Measurements from ENCODE around the gene SEMA3G.
A peak's percentile ranks its signal among the peaks of the same experiment; 100 is the strongest.

SEMA3G gene

GRCh38 chr3:52423173-52423572 lies 21.7 kb downstream of the SEMA3G start:
- DNase-seq = no peak

GRCh38 chr3:52422669-52423068 lies 22.2 kb downstream of the SEMA3G start:
- DNase-seq = no peak

GRCh38 chr3:52420388-52420787 lies 24.5 kb downstream of the SEMA3G start:
- no peak for DNase-seq

- DNase-seq = no peak
These were observed 29.1 kb downstream of the SEMA3G start for GRCh38 chr3:52415800-52416199.

- DNase-seq = no peak
These were observed 36.4 kb downstream of the SEMA3G start for GRCh38 chr3:52408466-52408865.

- no peak for DNase-seq
These were observed 37.1 kb downstream of the SEMA3G start for GRCh38 chr3:52407779-52408178.

GRCh38 chr3:52406791-52407510 lies 38.0 kb downstream of the SEMA3G start:
- DNase-seq = no peak

GRCh38 chr3:52406231-52406661 lies 38.7 kb downstream of the SEMA3G start:
- DNase-seq = no peak

- no peak for DNase-seq
These were observed 39.2 kb downstream of the SEMA3G start for GRCh38 chr3:52405601-52406110.

GRCh38 chr3:52405066-52405465 lies 39.8 kb downstream of the SEMA3G start:
- no peak for DNase-seq

- no peak for DNase-seq
These were observed 40.5 kb downstream of the SEMA3G start for GRCh38 chr3:52404391-52404790.

- DNase-seq = peak in 6 of 56 donors; percentile 5 to 28 (median 17)
These were observed 40.9 kb downstream of the SEMA3G start for GRCh38 chr3:52403955-52404354.

GRCh38 chr3:52403271-52403841 lies 41.5 kb downstream of the SEMA3G start:
- no peak for DNase-seq

GRCh38 chr3:52402706-52403270 lies 42.1 kb downstream of the SEMA3G start:
- DNase-seq = no peak

- DNase-seq = no peak
These were observed 42.8 kb downstream of the SEMA3G start for GRCh38 chr3:52402101-52402521.

GRCh38 chr3:52401551-52401950 lies 43.4 kb downstream of the SEMA3G start:
- no peak for DNase-seq

GRCh38 chr3:52401021-52401420 lies 43.9 kb downstream of the SEMA3G start:
- DNase-seq = no peak

GRCh38 chr3:52400275-52400793 lies 44.6 kb downstream of the SEMA3G start:
- DNase-seq = no peak

- DNase-seq = no peak
These were observed 45.3 kb downstream of the SEMA3G start for GRCh38 chr3:52399593-52399992.

- DNase-seq = no peak
These were observed 45.8 kb downstream of the SEMA3G start for GRCh38 chr3:52399131-52399530.

GRCh38 chr3:52398670-52399081 lies 46.2 kb downstream of the SEMA3G start:
- no peak for DNase-seq

GRCh38 chr3:52397676-52398399 lies 47.1 kb downstream of the SEMA3G start:
- no peak for DNase-seq
